ENCODE data around the gene OTP.

OTP gene

DNA sequence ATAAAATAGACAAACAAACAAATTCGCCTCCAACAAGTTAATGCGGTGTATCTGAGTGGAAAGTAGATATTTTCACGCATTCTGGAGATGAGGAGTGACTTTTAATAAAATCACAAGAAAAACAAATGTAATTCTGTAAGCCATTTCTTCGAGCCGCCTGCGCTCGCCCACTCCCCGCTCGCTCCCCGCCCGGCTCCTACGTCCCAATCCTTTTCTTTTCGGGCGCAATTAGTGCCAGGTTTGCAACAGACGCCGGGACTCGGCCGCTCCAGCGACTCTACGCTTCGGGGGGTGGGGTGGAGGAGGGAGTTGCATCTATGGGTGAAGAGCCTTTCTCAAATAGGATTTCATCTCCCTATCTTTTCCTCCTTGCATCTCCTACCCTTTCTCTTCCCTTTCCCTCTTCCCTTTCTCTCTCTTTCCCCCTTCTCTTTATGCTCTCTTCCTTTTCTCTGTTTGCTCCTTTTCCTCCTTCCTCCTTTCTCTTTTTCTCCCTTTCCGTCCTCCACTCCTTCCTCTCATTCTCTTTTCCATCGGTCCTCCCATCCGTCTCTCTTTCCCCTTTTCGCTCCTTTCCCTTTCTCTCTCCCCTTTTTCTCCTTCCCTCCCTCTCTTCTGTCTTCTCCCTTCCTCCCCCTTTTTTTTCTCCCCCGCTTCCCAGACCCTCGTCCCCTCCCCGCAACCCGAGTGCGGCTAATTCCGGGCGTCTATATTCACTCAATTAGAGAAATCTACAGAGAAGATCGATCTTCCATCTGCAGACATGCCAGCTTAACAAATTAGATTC is 6.1 kb upstream of the OTP start:
- DNase-seq (ENCODE audit: low spot score) = peak; percentile 53

DNA sequence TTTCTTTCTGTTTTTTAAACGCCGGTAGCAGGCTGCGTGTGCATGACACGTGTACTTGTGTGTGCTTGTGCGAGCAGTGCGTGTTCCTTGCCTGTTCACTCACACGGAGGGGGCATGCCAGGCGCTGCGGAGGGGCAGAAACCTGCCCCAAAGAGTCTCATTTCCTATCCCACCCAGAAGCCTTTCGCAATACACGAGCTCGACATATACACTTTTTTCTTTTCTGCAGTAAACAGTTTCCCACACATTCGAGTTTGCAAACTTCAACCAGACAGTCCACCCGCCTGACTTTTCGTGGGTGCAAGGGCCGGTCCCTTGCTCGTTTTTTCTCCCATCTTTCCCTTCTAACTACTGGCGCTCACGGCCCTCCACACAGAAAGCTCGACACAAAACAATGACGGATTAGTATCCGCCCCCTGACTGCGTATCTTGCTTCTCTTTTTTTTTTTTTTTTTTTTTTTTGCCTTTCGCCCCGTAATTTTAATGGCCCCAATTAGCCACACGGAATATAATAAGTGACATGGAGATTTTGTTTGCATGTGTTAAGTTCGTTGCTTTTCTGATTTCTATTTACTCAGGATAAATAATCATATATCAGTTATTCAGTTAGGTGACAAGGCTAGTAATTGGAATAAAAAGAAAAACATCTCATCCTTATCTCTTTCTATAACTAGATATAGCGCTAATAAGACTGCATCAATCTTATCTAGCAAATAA is 5.3 kb upstream of the OTP start:
- peak; percentile 37 for DNase-seq (ENCODE audit: low spot score)
- TF ChIP-seq, protein P1, sequence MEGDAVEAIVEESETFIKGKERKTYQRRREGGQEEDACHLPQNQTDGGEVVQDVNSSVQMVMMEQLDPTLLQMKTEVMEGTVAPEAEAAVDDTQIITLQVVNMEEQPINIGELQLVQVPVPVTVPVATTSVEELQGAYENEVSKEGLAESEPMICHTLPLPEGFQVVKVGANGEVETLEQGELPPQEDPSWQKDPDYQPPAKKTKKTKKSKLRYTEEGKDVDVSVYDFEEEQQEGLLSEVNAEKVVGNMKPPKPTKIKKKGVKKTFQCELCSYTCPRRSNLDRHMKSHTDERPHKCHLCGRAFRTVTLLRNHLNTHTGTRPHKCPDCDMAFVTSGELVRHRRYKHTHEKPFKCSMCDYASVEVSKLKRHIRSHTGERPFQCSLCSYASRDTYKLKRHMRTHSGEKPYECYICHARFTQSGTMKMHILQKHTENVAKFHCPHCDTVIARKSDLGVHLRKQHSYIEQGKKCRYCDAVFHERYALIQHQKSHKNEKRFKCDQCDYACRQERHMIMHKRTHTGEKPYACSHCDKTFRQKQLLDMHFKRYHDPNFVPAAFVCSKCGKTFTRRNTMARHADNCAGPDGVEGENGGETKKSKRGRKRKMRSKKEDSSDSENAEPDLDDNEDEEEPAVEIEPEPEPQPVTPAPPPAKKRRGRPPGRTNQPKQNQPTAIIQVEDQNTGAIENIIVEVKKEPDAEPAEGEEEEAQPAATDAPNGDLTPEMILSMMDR (IDR thresholded peaks at IDR 0.05; ENCODE audit: extremely low read depth, missing control alignments) = no peak

More for the DNA sequence above, 6.1 kb upstream of the OTP start:
- TF ChIP-seq, protein P1 (IDR thresholded peaks at IDR 0.05; ENCODE audit: extremely low read depth, missing control alignments) = no peak

DNA sequence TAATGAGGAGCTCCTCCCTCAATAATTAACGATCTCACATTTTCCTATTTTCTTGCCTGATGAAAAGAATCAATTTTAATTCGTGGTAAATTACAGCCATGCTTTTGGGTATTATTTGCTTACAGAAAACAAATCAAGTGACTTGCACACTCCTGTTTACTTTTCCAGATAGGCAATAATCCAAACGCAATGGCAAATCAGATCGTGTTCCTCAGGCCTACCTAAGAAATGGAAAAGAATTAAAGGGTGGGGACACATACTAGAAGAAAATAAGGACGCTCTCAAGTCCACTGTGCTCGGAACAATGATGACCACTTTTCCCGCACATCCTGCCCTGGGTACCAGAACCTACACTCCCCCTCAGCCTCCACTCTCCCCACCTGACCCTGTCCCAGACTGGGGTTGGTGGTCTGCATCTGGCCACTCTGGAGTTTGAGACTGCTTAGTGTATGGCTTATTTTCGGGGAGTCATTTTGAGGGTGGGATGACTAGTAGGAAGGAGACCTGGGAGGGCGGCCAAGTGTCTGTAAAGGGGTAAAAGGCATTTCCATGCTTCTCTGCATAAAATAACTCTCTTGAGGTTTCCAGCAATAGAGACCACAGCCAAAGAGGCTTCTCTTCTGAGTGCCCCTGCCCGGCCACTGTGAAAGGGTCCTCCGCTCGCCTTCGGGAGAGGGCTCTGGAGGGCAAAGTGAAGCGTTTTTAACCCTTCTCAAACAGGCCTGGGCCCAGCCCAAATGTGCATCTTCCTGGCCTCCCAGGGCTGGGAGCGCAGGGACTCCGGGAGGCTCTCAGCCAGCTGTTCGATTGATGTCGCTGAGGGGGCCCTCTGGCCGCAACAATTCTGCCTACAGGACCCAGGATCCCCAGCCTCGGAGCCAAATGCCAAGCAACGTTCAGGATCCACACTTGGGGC is 4.5 kb upstream of the OTP start:
- peak; percentile 38 for DNase-seq (ENCODE audit: low spot score)

DNA sequence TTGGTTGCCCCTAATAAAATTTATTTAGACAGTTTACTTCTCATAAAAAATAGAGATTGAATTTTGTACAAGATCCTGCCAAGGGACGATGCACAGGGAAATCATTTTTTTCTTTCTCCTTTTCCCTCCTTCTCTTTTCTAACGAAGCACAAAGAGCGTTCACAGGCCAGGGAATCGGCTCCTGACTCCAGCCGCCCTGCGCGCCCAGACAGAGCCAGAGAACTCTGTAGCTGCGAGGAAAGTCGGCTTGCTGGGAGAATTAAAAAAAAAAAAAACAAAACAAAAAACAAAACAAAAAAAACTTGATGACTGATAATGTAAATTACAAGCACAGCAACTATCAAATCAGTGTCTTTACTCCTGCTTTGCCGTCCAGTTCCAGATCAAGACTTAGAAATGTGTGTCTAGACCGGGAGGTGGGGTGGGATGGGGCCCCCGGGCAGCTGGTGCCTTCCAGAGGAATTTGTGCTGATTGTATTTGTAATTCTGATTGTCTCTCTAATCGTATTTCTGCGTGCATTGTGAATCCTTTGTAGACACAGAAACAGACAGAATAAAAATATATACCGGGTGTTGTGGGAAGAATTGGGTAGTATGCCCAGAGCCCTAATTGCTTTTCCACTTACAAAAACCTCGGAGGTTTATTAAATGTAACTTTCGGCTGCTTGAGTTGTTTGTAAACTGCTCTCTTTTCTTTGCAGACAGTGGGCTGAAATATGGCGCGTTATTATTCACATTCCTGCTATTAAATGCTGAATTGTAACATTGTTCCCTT is 3.6 kb upstream of the OTP start:
- no peak for DNase-seq (ENCODE audit: low spot score)
- TF ChIP-seq, protein P1 (IDR thresholded peaks at IDR 0.05; ENCODE audit: extremely low read depth, missing control alignments) = no peak

More for the DNA sequence above, 4.5 kb upstream of the OTP start:
- TF ChIP-seq, protein P1 (IDR thresholded peaks at IDR 0.05; ENCODE audit: extremely low read depth, missing control alignments) = no peak

DNA sequence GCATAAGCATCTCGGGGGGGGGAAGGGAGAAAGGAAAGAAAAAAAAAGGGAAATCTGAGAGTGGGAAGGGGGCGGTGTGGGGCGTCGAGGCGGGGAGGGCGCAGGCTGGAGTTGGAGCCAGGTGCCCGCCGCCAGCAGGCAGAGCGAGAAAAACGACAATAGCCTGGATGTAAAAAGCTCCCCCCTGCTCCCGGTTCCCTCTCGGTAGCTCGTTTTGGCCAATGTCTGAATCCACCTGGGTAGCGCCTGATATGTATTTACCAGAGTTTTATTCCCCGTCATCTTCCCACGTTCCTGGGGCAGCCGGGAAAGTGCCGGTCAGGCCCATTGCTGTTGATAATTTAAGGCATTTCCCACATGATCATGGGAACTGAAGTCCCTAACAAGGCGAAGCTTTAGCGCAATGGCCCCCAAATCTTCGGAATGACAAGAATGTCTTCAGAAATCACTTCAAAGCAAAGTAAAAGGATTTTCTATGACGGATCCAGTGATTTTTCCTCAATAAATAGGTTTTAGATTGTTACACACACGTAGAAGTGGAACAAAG is 3.0 kb upstream of the OTP start:
- no peak for DNase-seq (ENCODE audit: low spot score)
- TF ChIP-seq, protein P1 (IDR thresholded peaks at IDR 0.05; ENCODE audit: extremely low read depth, missing control alignments) = no peak

DNA sequence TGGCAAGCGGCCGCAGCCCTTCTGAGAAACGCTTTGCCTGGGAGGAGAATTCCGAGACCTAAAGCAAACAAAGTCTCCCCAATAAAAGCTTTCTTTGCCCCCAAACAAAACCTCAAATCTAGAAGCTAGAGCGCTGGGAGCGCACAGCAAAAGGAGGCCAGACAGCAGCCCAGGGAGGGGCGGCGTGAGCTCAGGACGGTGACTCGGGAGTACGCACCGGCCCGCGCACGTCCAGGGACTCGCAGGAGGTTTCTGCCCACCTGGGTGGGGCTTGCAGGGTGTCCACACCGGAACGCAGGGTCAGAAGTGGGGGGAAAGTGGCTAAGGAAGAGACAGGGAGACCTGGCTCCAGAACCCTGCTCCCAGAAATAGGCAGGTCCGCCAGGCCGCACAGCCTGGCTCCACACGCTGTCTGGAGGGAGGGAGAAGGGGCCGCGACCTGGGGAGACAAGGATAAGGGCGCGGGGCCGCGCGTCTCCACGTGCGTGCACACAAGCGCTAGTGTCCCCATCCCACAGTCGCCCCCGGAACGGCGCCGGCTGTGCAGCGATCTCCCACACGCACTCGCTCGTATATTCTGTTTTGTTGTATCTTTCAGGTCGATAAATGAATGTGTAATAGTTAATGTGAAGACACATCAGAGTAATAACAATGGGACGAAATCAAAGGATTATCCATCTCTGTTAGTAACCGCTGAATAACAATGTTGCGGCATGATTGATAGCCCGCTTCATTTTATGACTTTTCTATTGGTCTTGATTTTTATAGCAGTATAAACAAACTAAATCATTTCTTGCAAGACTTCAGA is 2.3 kb upstream of the OTP start:
- no peak for DNase-seq (ENCODE audit: low spot score)

More for the DNA sequence above, 2.3 kb upstream of the OTP start:
- TF ChIP-seq, protein P1 (IDR thresholded peaks at IDR 0.05; ENCODE audit: extremely low read depth, missing control alignments) = no peak
